Measurements from ENCODE around the gene DLG2.

DLG2 gene

GRCh38 chr11:84628871-84629620, 998.1 kb downstream of the DLG2 start:
- no peak overlapping the region for H3K18ac ChIP-seq (ENCODE audit: low read depth in 1 of 2, low read length in 2 of 2)
- no peak overlapping the region for H4K8ac ChIP-seq (ENCODE audit: low read length)
- H3K4me1 ChIP-seq (ENCODE audit: control insufficient read depth, insufficient read depth, low read depth, low read length) = no peaks in the 10 kb centered on the region
- H2AFZ ChIP-seq (ENCODE audit: low read depth, low read length) = no peak overlapping the region
- no peak overlapping the region for H2BK12ac ChIP-seq (ENCODE audit: low read length in 2 of 2)
- H3K9ac ChIP-seq (ENCODE audit: low read length) = no peak overlapping the region
- H3K23ac ChIP-seq (ENCODE audit: low read length in 2 of 2) = no peak overlapping the region
- WGBS = 53% methylated on average over 2 of the region's 4 CpGs
- DNase-seq = no peak
- H3K4ac ChIP-seq (ENCODE audit: low read depth in 1 of 2, low read length in 2 of 2) = no peak overlapping the region
- no peaks in the 10 kb centered on the region for H3K27me3 ChIP-seq (ENCODE audit: control insufficient read depth in 1 of 2, insufficient read depth in 1 of 2, low read length in 2 of 2)
- H3K9me3 ChIP-seq (ENCODE audit: control insufficient read depth, low read length) = no peaks in the 10 kb centered on the region
- no peak overlapping the region for H2BK5ac ChIP-seq (ENCODE audit: low read depth, low read length, poor library complexity, severe bottlenecking)
- no peak overlapping the region for H3K4me3 ChIP-seq (ENCODE audit: insufficient read depth in 1 of 2, low read depth in 1 of 2, low read length in 2 of 2)
- H3K14ac ChIP-seq (ENCODE audit: low read length in 2 of 2) = no peak overlapping the region
- no peaks in the 10 kb centered on the region for H3K79me1 ChIP-seq (replicated peaks; ENCODE audit: low read length, poor library complexity, severe bottlenecking)
- no peaks in the 10 kb centered on the region for H3K36me3 ChIP-seq (ENCODE audit: control insufficient read depth in 1 of 2, insufficient read depth in 2 of 2, low read depth in 1 of 2, low read length in 2 of 2)
- H2BK15ac ChIP-seq (ENCODE audit: low read depth, poor library complexity, severe bottlenecking) = no peak overlapping the region
- no peak overlapping the region for H3K4me2 ChIP-seq (ENCODE audit: low read length, poor library complexity, severe bottlenecking)
- no peak overlapping the region for H2AK5ac ChIP-seq (ENCODE audit: low read length, severe bottlenecking)
- H3K27ac ChIP-seq (ENCODE audit: low read length, poor library complexity, severe bottlenecking) = no peak overlapping the region
- no peak overlapping the region for H4K91ac ChIP-seq (ENCODE audit: low read length)
- no peak overlapping the region for H2BK120ac ChIP-seq (ENCODE audit: low read depth, low read length)

DNA sequence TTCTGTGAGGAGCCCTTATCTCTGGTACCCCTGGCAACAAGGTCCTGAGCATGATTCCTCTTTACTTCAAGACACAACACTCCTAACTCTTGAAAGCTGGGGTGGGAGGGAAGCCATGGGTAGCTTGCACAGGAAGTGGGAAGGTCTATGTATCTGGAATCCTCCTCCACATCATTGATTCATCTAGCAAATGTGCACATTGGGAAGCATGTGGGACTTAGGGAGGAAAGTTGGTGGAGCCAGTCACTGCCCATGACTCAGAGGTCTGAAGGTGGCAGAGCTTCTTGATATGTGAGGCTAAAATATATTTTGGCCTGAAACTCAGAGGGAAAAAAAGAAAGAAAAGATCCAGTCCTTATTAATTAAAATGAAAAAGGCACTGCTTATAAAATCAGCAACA, 1000.9 kb downstream of the DLG2 start:
- no peak overlapping the region for H4K91ac ChIP-seq (ENCODE audit: low read length)
- no peak overlapping the region for H2AFZ ChIP-seq (ENCODE audit: low read depth, low read length)
- no peak overlapping the region for H3K4me2 ChIP-seq (ENCODE audit: low read length, poor library complexity, severe bottlenecking)
- H3K23ac ChIP-seq (ENCODE audit: low read length in 2 of 2) = no peak overlapping the region
- no peak overlapping the region for H2BK5ac ChIP-seq (ENCODE audit: low read depth, low read length, poor library complexity, severe bottlenecking)
- no peak overlapping the region for H3K4ac ChIP-seq (ENCODE audit: low read depth in 1 of 2, low read length in 2 of 2)
- H3K36me3 ChIP-seq (ENCODE audit: control insufficient read depth in 1 of 2, insufficient read depth in 2 of 2, low read depth in 1 of 2, low read length in 2 of 2) = no peaks in the 10 kb centered on the region
- no peak overlapping the region for H2BK15ac ChIP-seq (ENCODE audit: low read depth, poor library complexity, severe bottlenecking)
- no peaks in the 10 kb centered on the region for H3K9me3 ChIP-seq (ENCODE audit: control insufficient read depth, low read length)
- H2BK120ac ChIP-seq (ENCODE audit: low read depth, low read length) = no peak overlapping the region
- no peaks in the 10 kb centered on the region for H3K79me1 ChIP-seq (replicated peaks; ENCODE audit: low read length, poor library complexity, severe bottlenecking)
- H3K27ac ChIP-seq (ENCODE audit: low read length, poor library complexity, severe bottlenecking) = no peak overlapping the region
- H3K14ac ChIP-seq (ENCODE audit: low read length in 2 of 2) = no peak overlapping the region
- no peak overlapping the region for H4K8ac ChIP-seq (ENCODE audit: low read length)
- H2BK12ac ChIP-seq (ENCODE audit: low read length in 2 of 2) = no peak overlapping the region
- no peaks in the 10 kb centered on the region for H3K4me1 ChIP-seq (ENCODE audit: control insufficient read depth, insufficient read depth, low read depth, low read length)
- no peaks in the 10 kb centered on the region for H3K27me3 ChIP-seq (ENCODE audit: control insufficient read depth in 1 of 2, insufficient read depth in 1 of 2, low read length in 2 of 2)
- H2AK5ac ChIP-seq (ENCODE audit: low read length, severe bottlenecking) = no peak overlapping the region
- H3K18ac ChIP-seq (ENCODE audit: low read depth in 1 of 2, low read length in 2 of 2) = no peak overlapping the region
- no peak overlapping the region for H3K4me3 ChIP-seq (ENCODE audit: insufficient read depth in 1 of 2, low read depth in 1 of 2, low read length in 2 of 2)
- no peak for DNase-seq
- H3K9ac ChIP-seq (ENCODE audit: low read length) = no peak overlapping the region

DNA sequence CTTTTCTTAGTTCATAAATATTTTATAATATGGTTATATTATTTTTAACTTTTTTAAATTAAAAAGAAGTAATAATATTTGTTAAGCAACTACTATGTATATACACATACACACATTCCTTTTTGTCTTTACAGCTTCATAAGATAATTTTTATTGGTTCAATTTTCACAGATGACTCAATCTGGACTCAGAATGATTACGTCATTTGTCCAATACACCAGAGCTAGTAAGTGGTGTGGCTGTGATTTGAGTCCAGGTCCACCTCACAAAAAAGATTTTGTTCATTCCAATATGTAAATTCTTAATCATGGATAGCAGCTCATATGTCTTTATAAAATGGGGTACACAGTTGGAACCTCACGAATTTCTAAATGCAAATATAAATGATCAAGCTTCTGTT, 1014.5 kb downstream of the DLG2 start:
- Histone ChIP-seq H3K4me1 (ENCODE audit: control insufficient read depth, insufficient read depth, low read depth, low read length) (no peaks in the 10 kb centered on the region), H3K36me3 (ENCODE audit: control insufficient read depth in 1 of 2, insufficient read depth in 2 of 2, low read depth in 1 of 2, low read length in 2 of 2) (no peaks in the 10 kb centered on the region), H3K79me1 (replicated peaks; ENCODE audit: low read length, poor library complexity, severe bottlenecking) (no peaks in the 10 kb centered on the region), H3K23ac (ENCODE audit: low read length in 2 of 2) (no peak overlapping the region), H2BK12ac (ENCODE audit: low read length in 2 of 2) (no peak overlapping the region), H3K9ac (ENCODE audit: low read length) (no peak overlapping the region), H3K18ac (ENCODE audit: low read depth in 1 of 2, low read length in 2 of 2) (no peak overlapping the region), H4K8ac (ENCODE audit: low read length) (no peak overlapping the region), H4K91ac (ENCODE audit: low read length) (no peak overlapping the region), H3K14ac (ENCODE audit: low read length in 2 of 2) (no peak overlapping the region), H3K27me3 (ENCODE audit: control insufficient read depth in 1 of 2, insufficient read depth in 1 of 2, low read length in 2 of 2) (no peaks in the 10 kb centered on the region), H2BK120ac (ENCODE audit: low read depth, low read length) (no peak overlapping the region), H2AK5ac (ENCODE audit: low read length, severe bottlenecking) (no peak overlapping the region), H3K27ac (ENCODE audit: low read length, poor library complexity, severe bottlenecking) (no peak overlapping the region), H2BK15ac (ENCODE audit: low read depth, poor library complexity, severe bottlenecking) (no peak overlapping the region), H3K4ac (ENCODE audit: low read depth in 1 of 2, low read length in 2 of 2) (no peak overlapping the region), H3K9me3 (ENCODE audit: control insufficient read depth, low read length) (no peaks in the 10 kb centered on the region), H2AFZ (ENCODE audit: low read depth, low read length) (no peak overlapping the region), H3K4me2 (ENCODE audit: low read length, poor library complexity, severe bottlenecking) (peak overlapping the region; percentile 28), H3K4me3 (ENCODE audit: insufficient read depth in 1 of 2, low read depth in 1 of 2, low read length in 2 of 2) (no peak overlapping the region), H2BK5ac (ENCODE audit: low read depth, low read length, poor library complexity, severe bottlenecking) (no peak overlapping the region)
- no peak for DNase-seq
- WGBS = 38% methylated on average over 1 of the region's 2 CpGs

DNA sequence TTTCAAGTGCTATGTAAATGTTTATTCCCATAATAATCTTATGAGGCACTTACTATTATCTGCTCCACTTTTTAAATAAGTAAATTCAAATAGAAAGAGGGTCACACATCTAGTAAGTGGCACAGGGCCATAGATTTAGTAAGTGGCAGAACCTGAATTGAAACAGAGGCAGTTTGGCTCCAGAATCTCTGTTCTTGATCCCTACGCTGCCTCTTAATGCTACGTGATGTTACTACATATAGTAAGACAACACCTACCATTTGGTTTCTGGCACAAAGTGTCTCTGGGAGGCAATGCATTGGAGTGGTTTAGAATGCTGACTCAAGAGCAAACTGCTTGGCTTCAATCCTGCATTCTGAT, 1018.3 kb downstream of the DLG2 start:
- Histone ChIP-seq H3K4me3 (ENCODE audit: insufficient read depth in 1 of 2, low read depth in 1 of 2, low read length in 2 of 2) (no peak overlapping the region), H3K4me2 (ENCODE audit: low read length, poor library complexity, severe bottlenecking) (no peak overlapping the region), H2AK5ac (ENCODE audit: low read length, severe bottlenecking) (no peak overlapping the region), H3K27me3 (ENCODE audit: control insufficient read depth in 1 of 2, insufficient read depth in 1 of 2, low read length in 2 of 2) (no peaks in the 10 kb centered on the region), H2BK15ac (ENCODE audit: low read depth, poor library complexity, severe bottlenecking) (no peak overlapping the region), H4K8ac (ENCODE audit: low read length) (no peak overlapping the region), H3K9me3 (ENCODE audit: control insufficient read depth, low read length) (no peaks in the 10 kb centered on the region), H4K91ac (ENCODE audit: low read length) (no peak overlapping the region), H2BK5ac (ENCODE audit: low read depth, low read length, poor library complexity, severe bottlenecking) (no peak overlapping the region), H3K27ac (ENCODE audit: low read length, poor library complexity, severe bottlenecking) (no peak overlapping the region), H3K14ac (ENCODE audit: low read length in 2 of 2) (no peak overlapping the region), H2AFZ (ENCODE audit: low read depth, low read length) (no peak overlapping the region), H3K36me3 (ENCODE audit: control insufficient read depth in 1 of 2, insufficient read depth in 2 of 2, low read depth in 1 of 2, low read length in 2 of 2) (no peaks in the 10 kb centered on the region), H2BK120ac (ENCODE audit: low read depth, low read length) (no peak overlapping the region), H3K79me1 (replicated peaks; ENCODE audit: low read length, poor library complexity, severe bottlenecking) (no peaks in the 10 kb centered on the region), H3K4me1 (ENCODE audit: control insufficient read depth, insufficient read depth, low read depth, low read length) (no peaks in the 10 kb centered on the region), H3K9ac (ENCODE audit: low read length) (no peak overlapping the region), H3K18ac (ENCODE audit: low read depth in 1 of 2, low read length in 2 of 2) (no peak overlapping the region), H3K4ac (ENCODE audit: low read depth in 1 of 2, low read length in 2 of 2) (no peak overlapping the region), H3K23ac (ENCODE audit: low read length in 2 of 2) (no peak overlapping the region), H2BK12ac (ENCODE audit: low read length in 2 of 2) (no peak overlapping the region)
- WGBS = 100% methylated on average over 1 of the region's 2 CpGs
- DNase-seq = no peak

All from mesenchymal stem cell (in vitro differentiated cells and primary cell).